IMR-90 (cell line): ENCODE results near the gene RGPD8. TPM values are rescaled to one million over a fixed set of nuclear protein-coding genes. Genes with fewer than 3 reads are reported as not detected.

ENCODE experiments used
- ATAC-seq: fragments of 200-7000 bp; cut with Tn5 transposase; 2 replicates; pipeline ENCODE4 v1.9.1; 2020; ENCODE audit warnings: low read depth, mild to moderate bottlenecking, moderate library complexity
- BruUV-seq: library from RNA; stranded (reverse); fragments of 400-500 nt; replicated peaks from 2 replicates; lab custom pipeline; 2021; lab: Mats Ljungman, UMichigan
- CTCF ChIA-PET: fragments of 300-600 bp; formaldehyde crosslinking; extraction: SDS; loops from one replicate; lab custom pipeline; 2021; ENCODE audit warnings: antibody characterized with exemption; lab: Yijun Ruan, JAX
- POLR2A ChIA-PET: fragments of 300-600 bp; sonication (Branson Sonifier 250); formaldehyde crosslinking; loops from one replicate; lab custom pipeline; 2022; ENCODE audit warnings: antibody characterized with exemption; ENCODE audit not compliant: unreplicated experiment; lab: Charles Lee
- DNase-seq: peaks from one replicate; pipeline ENCODE4 v3.0.0; 2013
- H2AFZ ChIP-seq: replicated peaks from 2 replicates; pipeline ENCODE3; 2013; ENCODE audit warnings: low read length, mild to moderate bottlenecking; ENCODE audit not compliant: poor library complexity
- H2AK5ac ChIP-seq: 2 replicates; pipeline ENCODE4 v1.6.1; 2013; ENCODE audit warnings: low read depth, low read length, inconsistent platforms
- H2AK9ac ChIP-seq: replicated peaks from 2 replicates; pipeline ENCODE3; 2013; ENCODE audit warnings: mild to moderate bottlenecking, low read depth, low read length, moderate library complexity; ENCODE audit not compliant: poor library complexity
- H2BK120ac ChIP-seq: 2 replicates; pipeline ENCODE4 v1.6.1; 2013; ENCODE audit warnings: low read depth, low read length, inconsistent platforms
- H2BK15ac ChIP-seq: 3 replicates; pipeline ENCODE4 v1.6.1; 2013; ENCODE audit warnings: low read depth, low read length, inconsistent platforms
- H2BK20ac ChIP-seq: 2 replicates; pipeline ENCODE4 v1.6.1; 2013; ENCODE audit warnings: low read depth, mild to moderate bottlenecking, inconsistent platforms, low read length, moderate library complexity
- H2BK5ac ChIP-seq: 2 replicates; pipeline ENCODE4 v1.6.1; 2013; ENCODE audit warnings: mild to moderate bottlenecking, low read depth, low read length, inconsistent platforms; ENCODE audit not compliant: poor library complexity, severe bottlenecking
- H3K14ac ChIP-seq: replicated peaks from 2 replicates; pipeline ENCODE4 v1.6.1; 2013; ENCODE audit warnings: low read depth, low read length, inconsistent platforms
- H3K18ac ChIP-seq: 2 replicates; pipeline ENCODE4 v1.6.1; 2013; ENCODE audit warnings: low read depth, low read length, control low read depth
- H3K23ac ChIP-seq: 2 replicates; pipeline ENCODE4 v1.6.1; 2013; ENCODE audit warnings: low read depth, low read length, inconsistent platforms
- H3K27ac ChIP-seq: 2 replicates; pipeline ENCODE4 v1.5.1; 2013; ENCODE audit warnings: mild to moderate bottlenecking, control low read depth, low read length; ENCODE audit not compliant: insufficient read depth
- H3K27me3 ChIP-seq: 2 replicates; pipeline ENCODE4 v1.6.1; 2013; ENCODE audit warnings: low read length; ENCODE audit not compliant: control insufficient read depth, insufficient read depth
- H3K36me3 ChIP-seq: 2 replicates; pipeline ENCODE4 v1.6.1; 2013; ENCODE audit warnings: low read length, mixed read lengths; ENCODE audit not compliant: control insufficient read depth, insufficient read depth
- H3K4ac ChIP-seq: 2 replicates; pipeline ENCODE4 v1.6.1; 2013; ENCODE audit warnings: low read depth, low read length, inconsistent platforms
- H3K4me1 ChIP-seq: 2 replicates; pipeline ENCODE4 v1.6.1; 2013; ENCODE audit warnings: low read length, mixed read lengths; ENCODE audit not compliant: control insufficient read depth, insufficient read depth
- H3K4me2 ChIP-seq: 2 replicates; pipeline ENCODE4 v1.6.1; 2013; ENCODE audit warnings: low read depth, mild to moderate bottlenecking, control low read depth, low read length, moderate library complexity
- H3K4me3 ChIP-seq: 2 replicates; pipeline ENCODE4 v1.5.1; 2013; ENCODE audit warnings: low read depth, mild to moderate bottlenecking, control low read depth, low read length, moderate library complexity; ENCODE audit not compliant: insufficient read depth
- H3K56ac ChIP-seq: 2 replicates; pipeline ENCODE4 v1.6.1; 2013; ENCODE audit warnings: low read length, inconsistent platforms; ENCODE audit not compliant: insufficient read depth; ENCODE audit errors: extremely low read depth
- H3K79me1 ChIP-seq, 2 experiments: 2 replicates each; pipeline ENCODE4 v1.6.1; 2013; ENCODE audit warnings: low read length in 2 of 2, inconsistent platforms in 1 of 2, low read depth in 1 of 2
- H3K9ac ChIP-seq: 2 replicates; pipeline ENCODE4 v1.6.1; 2013; ENCODE audit warnings: low read depth, low read length, control low read depth
- H3K9me1 ChIP-seq: 2 replicates; pipeline ENCODE4 v1.6.1; 2013; ENCODE audit warnings: low read length, inconsistent platforms; ENCODE audit not compliant: insufficient read depth
- H3K9me3 ChIP-seq: 2 replicates; pipeline ENCODE4 v1.6.1; 2013; ENCODE audit warnings: low read length; ENCODE audit not compliant: control insufficient read depth, insufficient read depth
- H4K20me1 ChIP-seq: 2 replicates; pipeline ENCODE4 v1.6.1; 2013; ENCODE audit warnings: low read length, inconsistent platforms; ENCODE audit not compliant: insufficient read depth
- H4K5ac ChIP-seq: 2 replicates; pipeline ENCODE4 v1.6.1; 2013; ENCODE audit warnings: mild to moderate bottlenecking, low read depth, low read length, control low read depth
- H4K8ac ChIP-seq, 2 experiments: 2 replicates each; pipeline ENCODE4 v1.6.1; 2013; ENCODE audit warnings: low read depth in 2 of 2, low read length in 2 of 2, control low read depth in 1 of 2, inconsistent platforms in 1 of 2
- H4K91ac ChIP-seq: 2 replicates; pipeline ENCODE4 v1.6.1; 2013; ENCODE audit warnings: low read depth, low read length, inconsistent platforms; ENCODE audit not compliant: insufficient read depth
- CEBPB ChIP-seq: IDR thresholded peaks from 2 replicates; pipeline ENCODE4 v1.6.1; 2012; ENCODE audit warnings: low read depth, low read length, improper control_type of control experiment
- MAFK ChIP-seq: IDR thresholded peaks from 2 replicates; pipeline ENCODE4 v1.6.1; 2012; ENCODE audit warnings: low read depth, low read length, improper control_type of control experiment
- MXI1 ChIP-seq: IDR thresholded peaks from 2 replicates; pipeline ENCODE4 v1.6.1; 2012; ENCODE audit warnings: low read depth, mild to moderate bottlenecking, low read length, moderate library complexity, borderline replicate concordance
- NFE2L2 ChIP-seq: fragments of 150-350 bp; IDR thresholded peaks from 2 replicates; pipeline ENCODE4 v1.6.1; 2016; ENCODE audit warnings: low read depth, mild to moderate bottlenecking, low read length
- WGBS, 2 experiments: methylation state at CpG; one replicate each; pipeline versions ENCODE4 v1.1.5 to v1.1.7; 2013; ENCODE audit warnings: missing lambda C conversion rate in 2 of 2; ENCODE audit not compliant: insufficient read length in 1 of 2; ENCODE audit errors: extremely low coverage in 2 of 2; 5-methylcytosine and 5-hydroxymethylcytosine counted together
- dilution Hi-C: fragments of 300-500 bp; cut with HindIII; formaldehyde crosslinking; loops from one replicate; pipeline ENCODE4 v1.14.3; 2018; ENCODE audit warnings: low sequenced_read_pairs; ENCODE audit not compliant: unreplicated experiment
- in situ Hi-C: fragments of 300-500 bp; cut with MboI; formaldehyde crosslinking; loops from 3 replicates; pipeline ENCODE4 v1.14.3; 2019; ENCODE audit warnings: low sequenced_read_pairs, inconsistent platforms, mixed read lengths
- intact Hi-C: fragments of 100-400 bp; cut with micrococcal nuclease; formaldehyde crosslinking; loops from 2 replicates; pipeline ENCODE4 v1.10.0; 2022
- polyA plus RNA-seq, 3 experiments: library from polyadenylated mRNA; depleted of rRNA; stranded (reverse); fragments of >200 nt; gene quantifications; 2 replicates each; pipeline ENCODE4 v1.2.3, GENCODE V29; 2012; ENCODE audit warnings: low replicate concordance in 1 of 3
- total RNA-seq: library from RNA; depleted of rRNA; stranded (reverse); fragments of >200 nt; gene quantifications from 2 replicates; pipeline ENCODE4 v1.2.3, GENCODE V29; 2012

RGPD8 gene
- total and polyA plus RNA-seq, 2 of the 4 experiments (the other 2 are of a cell fraction), result 0.67 to 4.1 TPM

DNA sequence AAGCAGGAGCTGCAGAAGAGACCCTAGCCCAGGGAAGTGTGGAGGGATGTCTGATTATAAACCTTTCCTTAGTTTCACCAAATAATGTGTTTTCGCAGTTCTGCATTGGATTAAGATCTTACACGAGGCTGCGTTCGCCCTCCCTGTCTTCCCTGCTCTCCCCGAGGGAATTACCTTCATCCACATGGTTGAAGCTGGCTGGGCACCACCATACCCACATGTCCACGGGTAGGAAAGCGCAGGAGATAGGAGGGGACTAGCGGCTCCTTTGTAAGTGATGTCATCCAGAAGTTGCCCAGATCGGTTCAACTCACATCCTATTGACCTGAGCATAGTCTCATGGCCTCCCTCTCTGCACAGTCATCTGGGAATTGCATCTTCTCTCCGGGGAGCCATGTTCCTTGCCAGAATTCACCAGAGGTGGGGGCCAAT lies 49.6 kb upstream of the RGPD8 start:
- Histone ChIP-seq H2AFZ (peak overlapping the region; percentile 96), H3K4me3 (peak overlapping the region; percentile 94), H3K9ac (peak overlapping the region; percentile 88), H3K27me3 (no peaks in the 10 kb centered on the region), H3K9me3 (no peaks in the 10 kb centered on the region), H4K91ac (0 out of 2 replicates have a peak overlapping the region, but pooled peaks have one; percentile 21), H3K36me3 (peaks cover 8% of the 10 kb centered on the region), H3K14ac (peak overlapping the region; percentile 56), H3K79me1 (peaks cover 27 to 48% of the 10 kb centered on the region in 2 experiments), H2BK120ac (peak overlapping the region; percentile 14; the same call in 1 of the 2 replicates), H3K4me2 (peak overlapping the region; percentile 97), H3K18ac (no peak overlapping the region), H2BK20ac (no peak overlapping the region), H3K4ac (peak overlapping the region; percentile 76), H3K27ac (peak overlapping the region; percentile 23), H3K9me1 (peaks cover 18% of the 10 kb centered on the region; the same call in 1 of the 2 replicates), H2BK15ac (peak overlapping the region; percentile 2; the same call in 1 of the 3 replicates), H4K5ac (no peak overlapping the region), H4K8ac (peak overlapping the region; percentile 2 to 55; a peak in 1 of 4 replicates), H2BK5ac (peak overlapping the region; percentile 30), H4K20me1 (peaks cover 8% of the 10 kb centered on the region), H3K4me1 (peaks cover 2% of the 10 kb centered on the region; the same call in 1 of the 2 replicates), H2AK9ac (peak overlapping the region; percentile 84), H3K23ac (peak overlapping the region; percentile 55), H2AK5ac (peak overlapping the region; percentile 72), H3K56ac (peak overlapping the region; percentile 56; the same call in 1 of the 2 replicates)
- dilution Hi-C loops (no loop called here), intact Hi-C loops (loop anchor here (5.0 kb wide), 1 partner anchor 226 kb away; the partner anchor contains the start of gene ZC3H8), in situ Hi-C loops (no loop called here)
- WGBS, 2 experiments, result no CpG with 5 or more reads among the region's 10 CpGs
- BruUV-seq, result no TSS peak
- ChIA-PET CTCF (no interaction called here), POLR2A (interaction anchor here (0.6 kb wide), 1 partner anchor 102 kb away, joined by 6 read pairs; no protein-coding TSS in a partner anchor)
- DNase-seq, result peak; percentile 73
- TF ChIP-seq MAFK, result no peak
- peak; percentile 52; the same call in 1 of the 2 replicates for TF ChIP-seq NFE2L2
- peak; percentile 89 for TF ChIP-seq MXI1
- TF ChIP-seq CEBPB, result peak; percentile 6; the same call in 1 of the 2 replicates
- peak; percentile 21 for ATAC-seq
